HG03457 (cell line): ENCODE results near the gene ERMARD.

ENCODE experiments used
- ATAC-seq: cut with Tn5 transposase; IDR thresholded peaks from one replicate; pipeline ENCODE4 v1.9.1; 2021; ENCODE audit warnings: moderate number of reproducible peaks; ENCODE audit not compliant: unreplicated experiment

The ERMARD gene

DNA sequence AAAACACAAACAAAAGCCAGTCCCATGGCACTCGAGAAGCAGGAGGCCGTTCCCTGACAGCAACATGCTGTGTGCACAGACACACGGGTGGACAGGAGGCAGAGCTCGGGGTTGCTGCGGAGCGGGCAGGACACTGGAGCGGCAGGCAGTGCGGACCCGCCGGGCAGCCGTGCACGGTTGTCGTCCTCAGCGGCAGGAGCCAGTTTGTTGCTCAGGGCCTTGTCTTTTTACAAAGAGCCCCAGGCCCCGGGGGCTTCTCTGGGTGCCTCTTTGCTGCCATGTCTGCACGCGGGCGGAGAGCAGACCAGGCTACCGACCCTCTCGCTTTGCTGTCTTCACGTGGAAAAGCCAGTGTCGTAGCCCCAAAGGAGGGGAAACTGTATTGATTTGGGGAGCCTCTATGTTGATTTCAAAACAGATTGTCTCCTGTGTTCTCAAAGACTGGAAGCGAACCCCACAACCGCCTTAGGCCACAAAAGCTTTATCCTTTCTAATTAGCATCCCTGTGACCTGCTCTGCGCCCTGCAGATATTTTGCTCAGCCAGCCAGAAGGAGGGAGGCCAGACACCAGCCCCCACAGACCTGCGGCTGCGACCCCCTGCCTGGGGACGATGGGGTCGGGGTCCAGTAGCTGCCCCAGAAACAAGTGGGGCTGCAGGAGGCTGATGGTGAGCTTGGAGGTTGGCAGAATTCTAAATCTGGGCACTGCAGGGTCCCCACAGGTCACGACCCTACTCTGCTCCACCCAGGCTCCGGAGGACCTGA is 50.2 kb downstream of the ERMARD start:
- ATAC-seq, result no peak

DNA sequence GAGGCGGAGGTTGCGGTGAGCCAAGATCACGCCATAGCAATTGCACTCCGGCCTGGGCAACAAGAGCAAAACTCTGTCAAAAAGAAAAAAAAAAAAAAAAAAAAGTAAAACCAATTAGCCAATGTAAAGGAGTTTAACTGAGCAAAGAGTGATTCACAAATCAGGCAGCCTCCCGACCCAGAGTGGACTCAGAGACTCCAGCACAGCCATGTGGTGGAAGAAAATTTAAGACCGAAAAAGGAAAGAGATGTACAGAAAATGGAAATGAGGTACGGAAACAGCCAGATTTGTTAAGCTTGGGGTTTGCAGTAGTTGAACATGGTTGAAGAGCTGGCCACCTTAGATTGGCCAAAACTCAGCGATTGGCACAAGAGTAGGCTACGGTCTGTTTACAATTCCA is 51.4 kb downstream of the ERMARD start:
- ATAC-seq, result no peak

DNA sequence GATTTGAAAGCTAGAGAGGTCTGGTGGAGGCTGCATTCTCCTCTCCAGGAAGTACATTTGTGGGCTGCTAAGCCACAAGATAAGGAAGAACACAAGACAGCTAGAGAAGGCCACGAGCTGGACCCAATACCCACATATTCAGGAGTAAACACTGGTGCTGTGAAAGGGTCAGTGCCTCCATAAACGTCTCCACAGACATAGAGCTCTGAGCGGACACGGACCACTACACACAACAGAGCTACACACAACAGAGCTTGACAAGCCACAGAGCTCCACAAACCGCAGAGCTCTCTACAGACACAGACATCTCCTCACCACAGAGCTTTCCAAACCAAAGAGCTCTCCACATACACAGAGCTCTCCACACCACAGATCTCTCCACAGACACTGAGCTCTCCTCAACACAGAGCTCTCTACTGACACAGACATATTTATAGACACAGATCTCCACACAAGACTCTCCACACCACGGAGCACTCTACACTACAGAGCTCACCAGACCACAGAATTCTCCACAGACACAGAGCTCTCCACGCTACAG is 51.9 kb downstream of the ERMARD start:
- no peak for ATAC-seq

DNA sequence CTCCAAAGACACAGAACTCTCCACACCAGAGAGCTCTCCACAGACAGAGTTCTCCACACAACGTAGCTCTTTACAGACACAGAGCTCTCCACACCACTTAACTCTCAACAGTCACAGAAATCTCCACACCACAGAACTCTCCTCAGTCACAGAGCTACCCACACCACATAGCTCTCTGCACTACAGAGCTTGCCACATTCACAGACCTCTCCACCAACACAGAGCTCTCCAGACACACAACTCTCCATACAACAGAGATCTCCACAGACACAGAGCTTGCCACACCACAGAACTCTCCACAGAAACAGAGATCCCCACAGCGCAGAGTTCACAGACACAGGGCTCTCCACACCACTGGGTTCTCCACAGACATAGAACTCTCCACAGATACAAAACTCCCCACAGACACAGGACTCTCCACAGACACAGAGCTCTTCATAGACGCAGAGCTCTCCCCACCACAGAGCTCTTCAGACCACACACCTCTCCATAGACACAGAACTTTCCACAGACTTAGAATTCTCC is 52.5 kb downstream of the ERMARD start:
- no peak for ATAC-seq

DNA sequence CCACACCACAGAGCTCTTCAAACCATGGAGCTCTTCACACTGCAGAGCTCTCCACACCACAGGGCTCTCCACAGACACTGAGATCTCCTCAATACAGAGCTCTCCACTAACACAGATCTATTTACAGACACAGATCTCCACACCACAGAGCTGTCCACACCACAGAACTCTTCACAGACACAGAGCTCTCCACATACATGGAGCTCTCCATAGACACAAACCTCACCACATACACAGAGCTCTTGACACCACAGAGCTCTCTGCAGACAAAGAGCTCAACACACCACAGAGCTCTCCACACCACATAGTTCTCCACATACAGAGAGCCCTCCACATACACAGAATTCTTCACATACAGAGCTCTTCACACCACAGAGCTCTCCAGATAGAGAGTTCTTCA is 53.0 kb downstream of the ERMARD start:
- ATAC-seq, result no peak

DNA sequence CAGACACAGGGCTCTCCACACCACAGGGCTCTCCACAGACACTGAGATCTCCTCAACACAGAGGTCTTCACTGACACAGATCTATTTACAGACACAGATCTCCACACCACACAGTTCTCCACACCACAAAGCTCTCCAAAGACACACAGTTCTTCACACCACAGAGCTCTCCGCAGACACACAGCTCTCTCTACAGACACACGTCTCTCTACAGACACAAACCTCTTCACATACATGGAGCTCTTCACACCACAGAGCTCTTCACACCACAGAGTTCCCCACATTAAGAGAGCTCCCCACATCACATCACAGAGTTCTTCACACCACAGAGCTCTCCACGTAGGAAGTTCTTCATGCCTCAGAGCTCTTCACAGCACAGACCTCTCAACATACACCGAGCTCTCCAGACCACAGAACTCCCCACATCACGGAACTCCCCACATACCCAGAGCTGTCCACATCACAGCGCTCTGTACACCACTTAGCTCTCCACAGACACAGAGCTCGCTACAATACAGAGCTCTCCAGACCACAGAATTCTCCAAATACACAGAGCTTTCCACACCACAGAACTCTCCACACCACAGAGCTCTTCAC is 53.9 kb downstream of the ERMARD start:
- ATAC-seq, result no peak

DNA sequence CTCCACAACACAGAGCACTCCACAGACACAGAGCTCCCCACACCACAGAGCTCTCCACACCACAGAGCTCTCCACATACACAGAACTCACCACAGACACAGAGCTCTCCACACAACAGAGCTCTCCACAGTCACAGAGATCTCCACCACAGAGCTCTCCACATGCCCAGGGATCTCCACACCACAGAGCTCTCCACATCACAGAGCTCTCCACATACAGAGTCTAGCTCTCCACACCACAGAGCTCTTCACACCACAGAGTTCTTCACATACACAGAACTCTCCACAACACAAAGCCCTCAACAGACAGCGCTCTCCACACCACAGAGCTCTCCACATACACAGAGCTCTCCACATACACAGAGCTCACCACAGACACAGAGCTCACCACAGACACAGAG is 55.3 kb downstream of the ERMARD start:
- no peak for ATAC-seq

DNA sequence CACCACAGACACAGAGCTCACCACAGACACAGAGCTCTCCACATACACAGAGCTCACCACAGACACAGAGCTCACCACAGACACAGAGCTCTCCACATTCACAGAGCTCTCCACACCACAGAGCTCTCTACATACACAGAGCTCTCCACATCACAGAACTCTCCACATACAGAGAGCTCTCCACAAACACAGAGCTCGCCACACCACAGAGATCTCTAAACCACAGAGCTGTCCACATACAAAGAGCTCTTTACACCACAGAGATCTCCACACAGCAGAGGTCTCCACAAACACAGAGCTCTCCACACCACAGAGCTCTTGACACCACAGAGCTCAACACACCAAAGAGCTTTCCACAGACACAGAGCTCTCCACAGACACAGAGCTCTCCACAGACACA is 55.8 kb downstream of the ERMARD start:
- ATAC-seq, result no peak

DNA sequence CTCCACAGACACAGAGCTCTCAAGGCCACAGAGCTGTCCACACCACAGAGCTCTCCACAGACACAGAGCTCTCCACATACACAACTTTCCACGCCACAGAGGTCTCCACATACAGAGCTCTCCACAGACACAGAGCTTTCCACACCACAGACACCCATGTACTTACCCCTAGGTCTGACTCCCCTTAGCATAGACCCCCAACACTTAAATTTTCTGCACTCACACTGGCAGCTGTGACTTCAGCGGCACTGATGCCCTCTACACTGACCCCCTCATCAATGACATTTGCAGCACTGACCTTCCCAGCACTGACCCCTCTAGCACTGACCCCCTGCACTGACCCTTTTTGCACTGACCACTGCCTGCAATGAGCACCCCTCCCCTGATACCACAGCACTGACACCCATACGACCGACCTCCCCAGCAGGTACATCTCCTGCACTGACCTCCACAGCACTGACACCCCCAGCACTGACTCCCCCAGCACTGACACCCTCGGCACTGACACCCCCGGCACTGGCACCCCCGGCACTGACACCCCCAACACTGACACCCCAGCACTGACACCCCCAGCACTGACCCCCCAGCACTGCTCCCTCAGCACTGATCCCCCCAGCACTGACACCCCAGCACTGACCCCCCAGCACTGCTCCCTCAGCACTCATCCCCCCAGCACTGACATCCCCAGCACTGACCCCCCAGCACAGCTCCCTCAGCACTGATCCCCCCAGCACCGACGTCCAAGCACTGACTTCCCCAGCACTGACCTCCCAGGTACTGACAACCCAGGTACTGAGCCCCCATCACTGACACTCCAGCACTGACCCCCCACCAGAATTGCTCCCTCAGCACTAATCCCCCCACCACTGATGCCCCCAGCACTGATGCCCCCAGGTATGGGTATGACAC is 56.5 kb downstream of the ERMARD start:
- no peak for ATAC-seq

DNA sequence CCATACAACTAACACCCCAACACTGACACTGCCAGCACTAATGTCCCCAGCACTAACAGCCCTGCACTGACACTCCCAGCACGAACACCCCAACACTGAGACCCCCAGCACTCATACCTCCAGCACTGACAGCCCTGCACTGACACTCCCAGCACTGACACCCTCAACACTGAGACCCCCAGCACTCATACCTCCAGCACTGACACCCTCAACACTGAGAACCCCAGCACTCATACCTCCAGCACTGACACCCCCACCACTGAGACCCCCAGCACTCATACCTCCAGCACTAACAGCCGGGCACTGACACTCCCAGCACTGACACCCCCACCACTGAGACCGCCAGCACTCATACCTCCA is 57.2 kb downstream of the ERMARD start:
- ATAC-seq, result no peak

DNA sequence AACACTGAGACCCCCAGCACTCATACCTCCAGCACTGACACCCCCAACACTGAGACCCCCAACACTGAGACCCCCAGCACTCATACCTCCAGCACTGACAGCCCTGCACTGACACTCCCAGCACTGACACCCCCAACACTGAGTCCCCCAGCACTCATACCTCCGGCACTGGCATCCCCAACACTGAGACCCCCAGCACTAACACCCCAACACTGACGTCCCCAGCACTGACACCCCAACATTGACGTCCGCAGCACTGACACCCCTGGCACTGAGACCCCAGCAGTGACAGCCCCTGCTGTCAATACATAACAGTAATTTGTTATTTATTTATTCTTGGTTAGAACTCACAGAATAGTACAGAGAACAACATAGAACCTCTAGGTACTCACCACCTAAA is 58.0 kb downstream of the ERMARD start:
- no peak for ATAC-seq

DNA sequence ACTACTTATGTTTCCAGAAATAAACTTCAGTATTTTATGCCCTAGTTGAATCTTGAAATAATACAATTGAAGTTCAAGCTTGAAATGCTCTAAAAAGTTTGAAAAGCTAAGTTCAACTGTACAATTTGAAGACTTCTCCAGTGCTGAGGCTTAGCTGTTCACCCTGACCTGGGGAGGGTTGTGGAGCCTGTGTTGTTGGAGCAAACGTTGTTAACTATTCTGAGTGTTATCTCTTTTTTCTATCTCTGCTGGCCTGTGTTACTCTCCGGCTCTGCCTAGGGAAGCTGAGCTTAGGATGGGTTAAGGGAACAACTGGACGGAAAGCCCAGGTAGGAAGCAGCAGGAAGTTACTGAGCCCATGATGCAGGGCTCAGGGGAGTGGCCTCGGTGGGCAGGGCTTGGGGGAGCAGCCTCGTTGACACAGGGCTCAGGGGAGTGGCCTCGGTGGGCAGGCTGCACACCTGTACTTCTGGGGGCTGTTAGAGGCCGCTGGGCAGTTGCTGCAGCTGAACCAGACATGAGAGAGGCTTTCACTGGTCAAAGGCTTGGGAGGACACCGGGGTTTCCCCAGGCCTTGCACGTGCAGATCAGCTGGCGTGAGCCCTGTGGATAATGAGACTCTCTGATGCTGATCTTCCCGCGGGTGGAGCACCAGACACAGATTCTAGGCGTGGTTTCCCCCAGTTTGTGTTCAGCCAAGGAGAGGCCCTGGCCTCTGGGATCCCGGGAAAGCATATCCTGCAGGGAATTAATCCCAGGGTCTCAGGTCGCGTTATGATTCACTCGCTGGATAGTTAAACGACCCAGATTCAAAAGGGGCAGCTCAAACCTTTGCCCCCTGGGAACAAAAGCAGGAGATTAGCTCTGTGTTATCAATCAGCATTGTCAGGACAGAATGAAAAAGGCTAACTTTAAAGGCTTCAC is 58.9 kb downstream of the ERMARD start:
- ATAC-seq, result no peak

DNA sequence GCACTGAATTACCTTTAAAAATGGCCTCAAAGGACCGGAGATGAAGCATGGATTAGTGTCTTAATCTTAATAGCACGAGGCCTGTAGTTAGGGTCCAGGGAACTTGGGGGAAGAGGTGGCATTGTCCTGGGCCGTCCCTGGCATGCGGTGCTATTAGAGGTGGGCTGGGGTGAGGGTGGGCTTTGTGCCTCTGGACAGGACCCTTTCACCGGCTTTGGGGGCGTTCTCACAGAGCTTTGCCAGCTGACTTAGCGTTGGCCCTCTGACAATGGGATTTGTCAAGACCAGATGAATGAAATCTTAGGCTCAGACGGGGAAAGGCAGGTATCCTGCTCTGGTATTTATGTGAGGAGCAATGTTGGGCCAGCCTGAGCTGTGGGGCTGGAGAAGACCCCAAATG is 59.6 kb downstream of the ERMARD start:
- ATAC-seq, result no peak

DNA sequence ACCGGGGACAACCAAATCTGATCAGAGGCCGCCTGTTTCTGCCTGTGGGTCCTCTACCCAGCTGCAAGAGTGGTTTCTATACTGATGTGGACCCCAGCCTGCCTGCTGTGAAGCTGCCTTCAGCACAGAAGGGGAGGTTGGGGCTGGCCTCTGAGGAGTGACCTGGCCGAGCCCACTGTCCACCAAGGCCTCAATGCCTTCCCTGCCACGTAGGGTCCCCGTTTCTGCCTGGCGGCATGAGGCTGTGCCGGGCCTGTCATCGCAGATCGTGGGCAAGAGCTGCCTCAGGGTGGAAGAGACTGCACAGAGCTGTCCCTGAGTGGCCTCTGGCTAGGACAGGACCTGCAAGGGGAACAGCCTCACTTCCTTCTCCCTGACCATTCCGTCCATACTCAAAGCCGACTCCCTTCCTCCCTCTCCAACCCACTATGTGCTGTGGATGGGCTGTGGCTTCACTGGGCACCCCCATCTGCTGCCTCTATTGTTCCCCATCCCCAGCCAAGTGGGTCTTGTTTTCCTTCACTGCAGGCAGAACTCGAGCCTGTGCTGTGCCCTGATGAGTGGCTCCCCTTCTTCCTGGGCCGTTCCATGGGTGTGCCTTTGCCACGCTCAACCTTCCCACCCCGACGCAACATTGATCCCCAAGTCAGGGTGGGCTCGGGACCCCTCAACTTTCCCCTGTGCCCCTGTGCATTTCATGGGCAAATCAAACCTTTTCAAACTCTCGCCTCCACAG is 60.3 kb downstream of the ERMARD start:
- ATAC-seq, result no peak

DNA sequence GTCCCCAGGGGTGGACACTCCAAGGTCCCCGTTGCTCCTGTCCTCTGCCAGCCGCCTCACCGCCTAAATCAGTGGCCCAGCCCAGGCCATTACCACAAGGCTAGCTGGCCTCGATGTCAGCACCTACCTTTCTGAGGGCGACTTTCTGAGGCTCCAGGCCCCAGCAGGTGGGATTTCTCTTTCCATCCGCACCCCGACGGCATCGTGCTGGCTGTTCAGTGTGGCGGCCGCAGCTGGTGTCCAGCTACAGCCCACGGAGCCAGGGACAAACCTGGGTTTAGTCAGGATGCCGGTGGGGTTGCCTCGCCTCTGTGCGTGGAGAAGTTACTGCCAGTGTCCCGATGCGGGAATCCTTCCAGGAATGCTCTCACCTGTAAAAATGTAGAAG is 60.8 kb downstream of the ERMARD start:
- no peak for ATAC-seq

DNA sequence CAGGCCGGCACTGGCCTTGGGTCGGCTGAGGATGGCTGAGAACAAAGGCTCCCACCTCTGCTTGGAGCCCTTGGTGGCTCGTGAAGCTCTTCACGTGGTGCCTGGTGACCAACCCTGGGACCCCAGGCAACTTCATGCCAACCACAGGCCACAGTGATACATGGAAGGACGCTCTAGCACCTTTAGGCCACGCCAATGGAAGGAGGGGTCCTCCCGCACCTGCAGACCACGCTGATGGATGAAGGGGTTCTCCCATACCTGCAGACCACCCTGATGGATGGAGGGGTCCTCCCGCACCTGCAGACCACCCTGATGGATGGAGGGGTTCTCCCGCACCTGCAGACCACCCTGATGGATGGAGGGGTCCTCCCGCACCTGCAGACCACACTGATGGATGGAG is 62.5 kb downstream of the ERMARD start:
- ATAC-seq, result no peak

DNA sequence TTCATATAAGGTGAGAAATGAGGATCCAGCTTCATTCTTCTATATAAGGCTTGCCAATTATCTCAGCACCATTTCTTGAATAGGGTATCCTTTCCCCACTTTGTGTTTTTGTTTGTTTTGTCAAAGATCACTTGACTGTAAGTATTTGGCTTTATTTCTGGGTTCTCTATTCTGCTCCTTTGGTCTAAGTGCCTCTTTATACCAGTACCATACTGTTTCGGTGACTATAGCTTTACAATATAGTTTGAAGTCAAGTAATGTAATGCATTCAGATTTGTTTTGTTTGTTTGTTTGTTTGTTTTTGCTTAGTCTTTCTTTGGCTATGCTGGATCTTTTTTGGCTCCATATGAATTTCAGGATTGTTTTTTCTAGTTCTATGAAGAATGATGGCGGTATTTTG is 64.6 kb downstream of the ERMARD start:
- no peak for ATAC-seq

DNA sequence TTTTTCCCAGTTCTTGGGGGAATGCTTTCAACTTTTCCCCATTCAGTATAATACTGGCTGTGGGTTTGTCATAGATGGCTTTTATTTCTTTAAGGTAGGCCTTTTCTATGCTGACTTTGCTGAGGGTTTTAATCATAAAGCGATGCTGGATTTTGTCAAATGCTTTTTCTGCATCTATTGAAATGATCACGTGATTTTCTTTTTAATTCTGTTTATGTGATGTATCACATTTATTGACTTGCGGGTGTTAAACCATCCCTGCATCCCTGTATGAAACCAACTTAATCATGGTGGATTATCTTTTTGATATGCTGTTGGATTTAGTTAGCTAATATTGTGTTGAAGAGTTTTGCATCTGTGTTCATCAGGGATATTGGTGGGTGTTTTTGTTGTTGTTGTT is 65.6 kb downstream of the ERMARD start:
- no peak for ATAC-seq

DNA sequence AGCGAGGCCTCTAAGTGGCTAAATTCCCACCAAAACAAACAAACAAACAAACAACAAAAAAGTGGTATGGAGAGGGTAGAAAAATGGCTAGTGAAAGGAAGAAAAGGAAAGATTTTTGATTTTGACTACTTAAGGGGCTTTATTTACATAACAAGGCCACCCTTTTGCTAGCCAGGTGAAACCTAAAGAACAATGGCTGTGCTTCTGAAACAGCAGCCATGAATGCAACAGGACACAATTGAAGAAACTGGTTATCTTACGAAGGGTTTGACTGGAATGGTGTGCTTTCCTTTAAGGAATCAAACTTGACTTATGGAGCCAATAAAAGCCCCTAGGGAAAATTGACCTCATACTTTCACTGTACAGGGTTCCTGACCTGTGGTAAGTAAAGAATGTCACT is 68.9 kb downstream of the ERMARD start:
- no peak for ATAC-seq

DNA sequence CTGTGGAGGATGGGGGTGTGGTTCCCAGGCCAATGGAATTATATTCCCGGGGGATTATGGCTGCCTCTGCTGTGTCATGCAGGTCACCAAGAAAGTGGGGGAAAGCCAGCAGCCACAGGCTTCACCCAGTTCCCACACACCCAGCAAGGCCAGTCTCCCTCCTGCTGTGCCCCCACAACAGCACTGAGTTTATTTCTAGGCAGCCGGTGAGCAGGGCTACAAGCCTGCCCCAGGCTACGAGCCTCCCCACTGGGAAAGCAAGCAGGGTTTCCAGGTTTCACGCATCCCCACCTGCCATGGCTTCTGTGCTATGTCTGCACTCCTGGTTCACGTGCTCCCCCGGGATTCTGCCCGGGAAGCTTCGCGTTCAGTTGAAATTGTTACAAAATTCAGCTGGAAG is 72.6 kb downstream of the ERMARD start:
- ATAC-seq, result no peak
